GM10266 (cell line): ENCODE measurements around the gene IWS1.
"Not testable (repeated sequence)": the region's sequence is repeated elsewhere in the genome, so short reads cannot be mapped to it uniquely, and the experiment has no call there.

Experiments used
- DNase-seq: peaks from one replicate; pipeline ENCODE4 v3.0.0; 2012; ENCODE audit errors: extremely low spot score
- CTCF ChIP-seq: IDR thresholded peaks from 2 replicates; pipeline ENCODE4 v1.5.1; 2012; ENCODE audit warnings: mild to moderate bottlenecking, low read depth; ENCODE audit not compliant: control insufficient read depth, insufficient read depth; ENCODE audit errors: missing control alignments

IWS1 gene

GRCh38 chr2:127527001-127527804 lies 914 bp upstream of the IWS1 start:
- peak; percentile 12 for DNase-seq
- no peak for TF ChIP-seq CTCF

GRCh38 chr2:127525691-127526131 lies 578 bp downstream of the IWS1 start:
- no peak for DNase-seq
- no peak for TF ChIP-seq CTCF

- DNase-seq, result not testable (repeated sequence)
Observed at GRCh38 chr2:127524198-127524834, 2.0 kb downstream of the IWS1 start.

GRCh38 chr2:127523269-127523939 lies 2.9 kb downstream of the IWS1 start:
- no peak for TF ChIP-seq CTCF
- DNase-seq, result no peak

- TF ChIP-seq CTCF, result no peak
- no peak for DNase-seq
Observed at GRCh38 chr2:127520424-127520823, 5.9 kb downstream of the IWS1 start.

- no peak for TF ChIP-seq CTCF
- DNase-seq, result no peak
Observed at GRCh38 chr2:127517465-127517864, 8.8 kb downstream of the IWS1 start.

GRCh38 chr2:127516041-127516762 lies 10.1 kb downstream of the IWS1 start:
- DNase-seq, result no peak
- no peak for TF ChIP-seq CTCF
